PC-9 (cell line): ENCODE measurements around the gene PUS7.

Experiments
- CTCF ChIP-seq: fragments of 200-600 bp; sonication (generic); conservative IDR thresholded peaks from 2 replicates; pipeline ENCODE4 v1.6.1; 2017; ENCODE audit warnings: mixed run types, antibody characterized with exemption, mild to moderate bottlenecking, moderate library complexity
- EZH2 ChIP-seq: fragments of 200-600 bp; sonication (generic); IDR thresholded peaks from 2 replicates; pipeline ENCODE4 v1.8.0; 2017; ENCODE audit warnings: antibody characterized with exemption, low read depth

- TF ChIP-seq CTCF, result no peak
- TF ChIP-seq EZH2, result no peak
Observed at GRCh38 chr7:105448181-105448580, 73.9 kb downstream of the PUS7 start.
